Kidney (tissue), 14 donors: ENCODE data around the gene ATP10B. TPM values are rescaled to one million over a fixed set of nuclear protein-coding genes. Genes with fewer than 3 reads are reported as not detected.

Experiments used
- DNase-seq, 5 donors: peaks; one replicate each; pipeline ENCODE4 v3.0.0-alpha.2; 2013 to 2020
- FAIRE-seq: peaks from 2 replicates; lab custom pipeline; 2012; peaks lifted over from hg19 to GRCh38; lab: Jason Lieb, UNC
- H3K27ac ChIP-seq, 2 donors: one replicate each; pipeline ENCODE4 v1.7.0; 2013; ENCODE audit warnings: low read depth in 2 of 2, low read length in 2 of 2, inconsistent platforms in 1 of 2
- H3K27me3 ChIP-seq: one replicate; pipeline ENCODE4 v1.7.1; 2013; ENCODE audit warnings: low read length, inconsistent platforms; ENCODE audit not compliant: control insufficient read depth, insufficient read depth
- H3K36me3 ChIP-seq, 3 donors: one replicate each; pipeline versions ENCODE4 v1.7.0 to v1.7.1; 2013; ENCODE audit warnings: low read length in 3 of 3, control low read depth in 1 of 3, inconsistent platforms in 1 of 3; ENCODE audit not compliant: insufficient read depth in 3 of 3, control insufficient read depth in 2 of 3
- H3K4me1 ChIP-seq, 3 donors: one replicate each; pipeline versions ENCODE4 v1.7.0 to v1.7.1; 2013; ENCODE audit warnings: low read length in 3 of 3, inconsistent platforms in 1 of 3, low read depth in 1 of 3; ENCODE audit not compliant: control insufficient read depth in 2 of 3, insufficient read depth in 2 of 3
- H3K4me3 ChIP-seq, 3 donors: one replicate each; pipeline versions ENCODE4 v1.7.0 to v1.8.1; 2013; ENCODE audit warnings: low read length in 3 of 3, control low read depth in 1 of 3, inconsistent platforms in 1 of 3
- H3K9ac ChIP-seq, 3 donors: one replicate each; pipeline versions ENCODE4 v1.7.0 to v1.7.1; 2013; ENCODE audit warnings: low read length in 3 of 3, control low read depth in 1 of 3, inconsistent platforms in 1 of 3
- H3K9me3 ChIP-seq, 3 donors: one replicate each; pipeline versions ENCODE4 v1.7.0 to v1.7.1; 2013; ENCODE audit warnings: low read length in 3 of 3, control low read depth in 1 of 3, inconsistent platforms in 1 of 3; ENCODE audit not compliant: control insufficient read depth in 2 of 3, insufficient read depth in 1 of 3
- CTCF ChIP-seq: IDR thresholded peaks from 3 replicates; pipeline ENCODE4 v1.5.1; 2012; ENCODE audit warnings: mild to moderate bottlenecking, moderate library complexity, borderline replicate concordance; ENCODE audit not compliant: insufficient read depth; ENCODE audit errors: extremely low read depth
- intact Hi-C: fragments of 100-400 bp; cut with DNase I; formaldehyde crosslinking; loops from one replicate; pipeline ENCODE4 v1.11.1; 2022
- polyA plus RNA-seq: library from polyadenylated mRNA; stranded (reverse); fragments of 350-450 nt; fragmentation: Illumina TruSeq; extraction: RNeasy Lipid Tissue Mini Kit (QIAGEN cat#74804); gene quantifications from one replicate; pipeline ENCODE4 v1.2.3, GENCODE V29; 2014; ENCODE audit warnings: low read depth, low replicate concordance; ENCODE audit not compliant: insufficient read depth
- total RNA-seq: library from RNA; stranded (reverse); fragmentation: NEBNext Ultra II Directional; extraction: Animal tissue kit (Norgen Biotek cat#: 25700); gene quantifications from one replicate; pipeline ENCODE4 v1.2.1, GENCODE V29; 2021
- donor health status: control.
- donor health status: control.
- donor health status: control.
- donor health status: control.
- donor health status: control.
- donor health status: DM: yes; HTN: yes; CAD: no.
- donor health status: Normal renal cell carcinoma (clear cell type).

ATP10B gene
- total and polyA plus RNA-seq, 2 donors from 2014 or later, result 1.4 TPM; not detected in 1

- TF ChIP-seq CTCF, result no peak
Measured at GRCh38 chr5:160697281-160697680, 154.7 kb downstream of the ATP10B start.

GRCh38 chr5:160694896-160695295, 157.1 kb downstream of the ATP10B start:
- no peaks in the 10 kb centered on the region for H3K36me3 ChIP-seq
- DNase-seq (no peak), FAIRE-seq (no peak)
- intact Hi-C loops, result no loop called here
- no peak overlapping the region for H3K27ac ChIP-seq
- H3K27me3 ChIP-seq, result no peaks in the 10 kb centered on the region
- H3K4me1 ChIP-seq, result no peaks in the 10 kb centered on the region
- H3K9ac ChIP-seq, result no peak overlapping the region
- no peaks in the 10 kb centered on the region for H3K9me3 ChIP-seq
- TF ChIP-seq CTCF, result no peak
- no peak overlapping the region for H3K4me3 ChIP-seq

More at GRCh38 chr5:160697281-160697680, 154.7 kb downstream of the ATP10B start:
- no peak overlapping the region for H3K9ac ChIP-seq
- H3K4me3 ChIP-seq, result no peak overlapping the region
- FAIRE-seq, result no peak
- no peak for DNase-seq
- H3K9me3 ChIP-seq, result no peaks in the 10 kb centered on the region
- H3K36me3 ChIP-seq, result no peaks in the 10 kb centered on the region
- intact Hi-C loops, result no loop called here
- H3K27me3 ChIP-seq, result no peaks in the 10 kb centered on the region
- H3K4me1 ChIP-seq, result no peaks in the 10 kb centered on the region
- no peak overlapping the region for H3K27ac ChIP-seq

- DNase-seq (no peak), FAIRE-seq (no peak)
- intact Hi-C loops, result no loop called here
- H3K36me3 ChIP-seq, result no peaks in the 10 kb centered on the region
- no peak for TF ChIP-seq CTCF
- H3K27ac ChIP-seq, result no peak overlapping the region
- no peaks in the 10 kb centered on the region for H3K4me1 ChIP-seq
- H3K9ac ChIP-seq, result no peak overlapping the region
- no peak overlapping the region for H3K4me3 ChIP-seq
- H3K9me3 ChIP-seq, result no peaks in the 10 kb centered on the region
- no peaks in the 10 kb centered on the region for H3K27me3 ChIP-seq
Measured at GRCh38 chr5:160693831-160694465, 158.1 kb downstream of the ATP10B start.

- Histone ChIP-seq H3K9me3 (no peaks in the 10 kb centered on the region), H3K4me1 (no peaks in the 10 kb centered on the region), H3K27me3 (no peaks in the 10 kb centered on the region), H3K4me3 (no peak overlapping the region), H3K27ac (no peak overlapping the region), H3K9ac (no peak overlapping the region), H3K36me3 (no peaks in the 10 kb centered on the region)
- TF ChIP-seq CTCF, result no peak
- no peak for DNase-seq
- intact Hi-C loops, result no loop called here
- no peak for FAIRE-seq
Measured at GRCh38 chr5:160692271-160692670, 159.7 kb downstream of the ATP10B start.
